ENCODE results near the gene PRKCG.
"Not testable (repeated sequence)": the region's sequence is repeated elsewhere in the genome, so short reads cannot be mapped to it uniquely, and the experiment has no call there.

The PRKCG gene

GRCh38 chr19:53945441-53945840 lies 63.4 kb downstream of the PRKCG start:
- H3K4me3 ChIP-seq (ENCODE audit: low read depth, low read length): no peak overlapping the region
- DNase-seq (ENCODE audit: low read depth): no peak

GRCh38 chr19:53945998-53946397 lies 64.0 kb downstream of the PRKCG start:
- no peak for DNase-seq (ENCODE audit: low read depth)
- TF ChIP-seq CTCF (IDR thresholded peaks at IDR 0.05; ENCODE audit: low read depth, low read length, missing control alignments): no peak
- H3K4me3 ChIP-seq (ENCODE audit: low read depth, low read length): no peak overlapping the region

More at GRCh38 chr19:53945441-53945840, 63.4 kb downstream of the PRKCG start:
- no peak for TF ChIP-seq CTCF (IDR thresholded peaks at IDR 0.05; ENCODE audit: low read depth, low read length, missing control alignments)

- no peak overlapping the region for H3K4me3 ChIP-seq (ENCODE audit: low read depth, low read length)
- no peak for TF ChIP-seq CTCF (IDR thresholded peaks at IDR 0.05; ENCODE audit: low read depth, low read length, missing control alignments)
- no peak for DNase-seq (ENCODE audit: low read depth)
Observed at GRCh38 chr19:53947624-53948023, 65.6 kb downstream of the PRKCG start.

- H3K4me3 ChIP-seq (ENCODE audit: low read depth, low read length); DNase-seq (ENCODE audit: low read depth): not testable (repeated sequence)
Observed at GRCh38 chr19:53948611-53949010, 66.6 kb downstream of the PRKCG start.

DNA sequence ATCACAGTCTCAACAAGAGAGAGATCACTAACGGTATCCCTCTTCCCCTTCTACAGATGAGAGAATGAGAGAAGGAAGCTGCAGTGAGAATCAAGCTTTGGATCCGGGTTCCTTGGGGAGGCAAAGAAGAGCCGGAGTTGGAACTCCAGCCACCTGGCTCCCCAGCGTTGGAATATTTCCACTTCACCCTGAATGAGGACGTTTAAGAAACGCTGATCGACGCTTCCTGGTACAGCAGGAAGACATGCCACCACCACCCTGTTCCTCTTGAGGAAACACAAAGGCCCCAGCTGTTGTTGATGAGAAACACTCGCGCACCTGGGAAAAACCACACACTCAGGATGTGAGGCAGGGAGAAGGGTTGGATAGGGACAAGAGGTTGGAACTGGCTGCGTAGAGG lies 69.4 kb downstream of the PRKCG start:
- H3K4me3 ChIP-seq (ENCODE audit: low read depth, low read length): no peak overlapping the region
- no peak for TF ChIP-seq CTCF (IDR thresholded peaks at IDR 0.05; ENCODE audit: low read depth, low read length, missing control alignments)
- no peak for DNase-seq (ENCODE audit: low read depth)

- TF ChIP-seq CTCF (IDR thresholded peaks at IDR 0.05; ENCODE audit: low read depth, low read length, missing control alignments): no peak
- DNase-seq (ENCODE audit: low read depth): no peak
- H3K4me3 ChIP-seq (ENCODE audit: low read depth, low read length): no peak overlapping the region
Observed at GRCh38 chr19:53951947-53952346, 70.0 kb downstream of the PRKCG start.

DNA sequence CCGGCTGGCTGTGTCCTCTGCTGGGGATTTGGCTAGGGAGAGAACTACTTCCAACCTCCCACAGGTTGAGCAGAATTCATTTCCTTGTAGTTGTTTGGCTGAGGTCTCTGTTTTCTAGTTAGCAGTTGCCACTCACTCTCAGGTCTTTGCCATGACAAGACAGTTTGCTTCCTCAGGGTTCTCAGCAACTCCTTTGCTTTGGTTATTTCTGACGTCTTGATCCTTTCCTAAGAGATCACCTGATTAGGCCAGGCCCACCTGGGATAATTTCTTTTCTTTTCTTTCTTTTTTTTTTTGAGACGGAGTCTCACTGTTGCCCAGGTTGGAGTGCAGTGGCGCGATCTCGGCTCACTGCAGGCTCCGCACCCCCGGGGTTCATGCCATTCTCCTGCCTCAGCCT lies 71.4 kb downstream of the PRKCG start:
- H3K4me3 ChIP-seq (ENCODE audit: low read depth, low read length): no peak overlapping the region

More for the DNA sequence above, 71.4 kb downstream of the PRKCG start:
- no peak for DNase-seq (ENCODE audit: low read depth)
- TF ChIP-seq CTCF (IDR thresholded peaks at IDR 0.05; ENCODE audit: low read depth, low read length, missing control alignments): no peak
